Measurements from ENCODE around the gene DACT2. TPM values are rescaled to one million over a fixed set of nuclear protein-coding genes. Genes with fewer than 3 reads are reported as not detected.

The DACT2 gene
- total RNA-seq, 1 donor from 2014 or later: 0.36 TPM

GRCh38 chr6:168322966-168323365 is 3.4 kb upstream of the DACT2 start:
- Histone ChIP-seq H3K9ac (no peak overlapping the region), H3K36me3 (no peaks in the 10 kb centered on the region), H2AFZ (replicated peaks) (no peak overlapping the region), H3K9me3 (ENCODE audit: low read depth) (peaks cover 5% of the 10 kb centered on the region), H3K27ac (no peak overlapping the region), H3K79me2 (ENCODE audit: low read depth) (no peaks in the 10 kb centered on the region), H3K27me3 (peaks cover 27% of the 10 kb centered on the region), H3K4me2 (no peak overlapping the region), H3F3A (ENCODE audit: low read depth) (peaks cover 11% of the 10 kb centered on the region), H3K4me1 (peaks cover 22% of the 10 kb centered on the region), H3K4me3 (no peak overlapping the region), H4K20me1 (ENCODE audit: low read depth) (no peaks in the 10 kb centered on the region)
- peaks cover 17% of the 10 kb centered on the region for H3K9me3 Mint-ChIP-seq
- no peak overlapping the region for H3K27ac Mint-ChIP-seq
- no peaks in the 10 kb centered on the region for H3K36me3 Mint-ChIP-seq
- peaks cover 21% of the 10 kb centered on the region for H3K27me3 Mint-ChIP-seq (ENCODE audit: insufficient read depth, low read depth)
- TF ChIP-seq CTCF (IDR thresholded peaks at IDR 0.05): no peak
- no peak for TF ChIP-seq EZH2phosphoT487 (IDR thresholded peaks at IDR 0.05)
- no peak for TF ChIP-seq EZH2 (IDR thresholded peaks at IDR 0.05)
- H3K4me1 Mint-ChIP-seq: peaks cover 24% of the 10 kb centered on the region
- H3K4me3 Mint-ChIP-seq: no peak overlapping the region
- no peak for DNase-seq (ENCODE audit: low spot score)

- no peak overlapping the region for H3K27ac Mint-ChIP-seq
- Histone ChIP-seq H3K4me3 (no peak overlapping the region), H3K4me1 (peaks cover 11% of the 10 kb centered on the region), H2AFZ (replicated peaks) (no peak overlapping the region), H3K79me2 (ENCODE audit: low read depth) (no peaks in the 10 kb centered on the region), H3K9ac (no peak overlapping the region), H3K27ac (no peak overlapping the region), H4K20me1 (ENCODE audit: low read depth) (no peaks in the 10 kb centered on the region), H3K4me2 (no peak overlapping the region), H3K27me3 (peaks cover 28% of the 10 kb centered on the region), H3F3A (ENCODE audit: low read depth) (peaks cover 13% of the 10 kb centered on the region), H3K9me3 (ENCODE audit: low read depth) (peaks cover 5% of the 10 kb centered on the region), H3K36me3 (no peaks in the 10 kb centered on the region)
- TF ChIP-seq EZH2phosphoT487 (IDR thresholded peaks at IDR 0.05) (no peak), EZH2 (IDR thresholded peaks at IDR 0.05) (no peak), CTCF (IDR thresholded peaks at IDR 0.05) (no peak)
- H3K4me1 Mint-ChIP-seq: peaks cover 8% of the 10 kb centered on the region
- peaks cover 25% of the 10 kb centered on the region for H3K27me3 Mint-ChIP-seq (ENCODE audit: insufficient read depth, low read depth)
- DNase-seq (ENCODE audit: low spot score): no peak
- H3K9me3 Mint-ChIP-seq: peaks cover 17% of the 10 kb centered on the region
- H3K4me3 Mint-ChIP-seq: peak overlapping the region; percentile 65
- H3K36me3 Mint-ChIP-seq: no peaks in the 10 kb centered on the region
Observed at GRCh38 chr6:168320634-168321033, 1.1 kb upstream of the DACT2 start.

- Histone ChIP-seq H3K4me2 (peak overlapping the region; percentile 97), H3K9me3 (ENCODE audit: low read depth) (peaks cover 5% of the 10 kb centered on the region), H3K27me3 (peaks cover 28% of the 10 kb centered on the region), H3K4me1 (peaks cover 27% of the 10 kb centered on the region), H3K4me3 (peak overlapping the region; percentile 79), H3K36me3 (no peaks in the 10 kb centered on the region), H3K9ac (no peak overlapping the region), H3K27ac (no peak overlapping the region), H4K20me1 (ENCODE audit: low read depth) (no peaks in the 10 kb centered on the region), H2AFZ (replicated peaks) (peak overlapping the region; percentile 90), H3K79me2 (ENCODE audit: low read depth) (no peaks in the 10 kb centered on the region), H3F3A (ENCODE audit: low read depth) (peaks cover 32% of the 10 kb centered on the region)
- Mint-ChIP-seq H3K4me3 (peak overlapping the region; percentile 83), H3K27me3 (ENCODE audit: insufficient read depth, low read depth) (peaks cover 36% of the 10 kb centered on the region), H3K9me3 (peaks cover 17% of the 10 kb centered on the region), H3K27ac (no peak overlapping the region), H3K36me3 (no peaks in the 10 kb centered on the region), H3K4me1 (peaks cover 22% of the 10 kb centered on the region)
- no peak for TF ChIP-seq CTCF (IDR thresholded peaks at IDR 0.05)
- no peak for TF ChIP-seq EZH2phosphoT487 (IDR thresholded peaks at IDR 0.05)
- TF ChIP-seq EZH2 (IDR thresholded peaks at IDR 0.05): no peak
- DNase-seq (ENCODE audit: low spot score): peak; percentile 30
Observed at GRCh38 chr6:168318579-168319278, 848 bp downstream of the DACT2 start.

Measured in neural progenitor cell (in vitro differentiated cells).